HCT116 (cell line): ENCODE measurements around the gene SPRED2. TPM values are rescaled to one million over a fixed set of nuclear protein-coding genes. Genes with fewer than 3 reads are reported as not detected.

Experiments used
- ATAC-seq: fragments of 200-7000 bp; cut with Tn5 transposase; 2 replicates; pipeline ENCODE4 v1.9.1; 2020; ENCODE audit warnings: mild to moderate bottlenecking, moderate library complexity
- BruUV-seq: library from RNA; stranded (reverse); fragments of 400-500 nt; replicated peaks from 2 replicates; lab custom pipeline; 2021; lab: Mats Ljungman, UMichigan
- CTCF ChIA-PET: fragments of 300-600 bp; sonication (Branson Sonifier 250); formaldehyde crosslinking; loops from one replicate; lab custom pipeline; 2021; ENCODE audit warnings: antibody characterized with exemption; lab: Charles Lee
- POLR2A ChIA-PET: fragments of 300-600, 350-600 bp; sonication (Branson Sonifier 250); formaldehyde crosslinking; loops from one replicate; lab custom pipeline; 2021; ENCODE audit warnings: antibody characterized with exemption; lab: Charles Lee
- RAD21 ChIA-PET, 2 experiments: fragments of 300-600 bp; sonication (Branson Sonifier 250); formaldehyde crosslinking; loops; one replicate each; lab custom pipeline; 2023; ENCODE audit warnings: low total read pairs in 2 of 2; ENCODE audit not compliant: uncharacterized antibody in 2 of 2, unreplicated experiment in 2 of 2, low non-redundant PET in 1 of 2; lab: Charles Lee
- DNase-seq: peaks from one replicate; pipeline ENCODE4 v3.0.0-alpha.2; 2010; ENCODE audit warnings: low read depth, low spot score
- H2AFZ ChIP-seq: fragments of 200-600 bp; shearing (Covaris generic), sonication (generic); 2 replicates; pipeline ENCODE4 v1.6.1; 2017; ENCODE audit warnings: low read depth, mixed run types, mixed read lengths, antibody characterized with exemption, low read length; ENCODE audit not compliant: poor library complexity, severe bottlenecking
- H3K27ac ChIP-seq: 2 replicates; pipeline ENCODE4 v1.5.1; 2012; ENCODE audit warnings: low read depth, low read length
- H3K27me3 ChIP-seq: fragments of 200-600 bp; sonication (generic); 2 replicates; pipeline ENCODE4 v1.6.1; 2016; ENCODE audit warnings: mixed run types, low read length, mixed read lengths; ENCODE audit not compliant: insufficient read depth
- H3K36me3 ChIP-seq, 2 experiments: fragments of 200-500 bp in 1 of 2; fragments of 200-600 bp in 1 of 2; sonication (Bioruptor generic) in 1 of 2; sonication (generic) in 1 of 2; 2 replicates each; pipeline versions ENCODE4 v1.5.1 to v1.6.1; 2014 to 2016; ENCODE audit warnings: low read length in 2 of 2, inconsistent platforms in 1 of 2, mixed read lengths in 1 of 2, mixed run types in 1 of 2; ENCODE audit not compliant: insufficient read depth in 2 of 2, control insufficient read depth in 1 of 2
- H3K4me1 ChIP-seq, 2 experiments: fragments of 200-600 bp in 1 of 2; sonication (generic) in 1 of 2; 2 replicates each; pipeline versions ENCODE4 v1.5.1 to v1.6.1; 2012 to 2017; ENCODE audit warnings: low read length in 2 of 2, inconsistent platforms in 1 of 2, mild to moderate bottlenecking in 1 of 2, mixed read lengths in 1 of 2, mixed run types in 1 of 2, moderate library complexity in 1 of 2; ENCODE audit not compliant: insufficient read depth in 2 of 2, control insufficient read depth in 1 of 2
- H3K4me2 ChIP-seq: fragments of 200-600 bp; sonication (generic); 2 replicates; pipeline ENCODE4 v1.6.1; 2017; ENCODE audit warnings: mixed run types, low read length, mixed read lengths
- H3K4me3 ChIP-seq, 2 experiments: fragments of 200-600 bp in 1 of 2; sonication (generic) in 1 of 2; replicated peaks in 1 of 2; 2 replicates each; pipeline ENCODE4 v1.5.1; 2011 to 2016; ENCODE audit warnings: low read length in 2 of 2, control low read depth in 1 of 2, low read depth in 1 of 2, mild to moderate bottlenecking in 1 of 2, mixed read lengths in 1 of 2, mixed run types in 1 of 2
- H3K79me2 ChIP-seq: fragments of 200-600 bp; sonication (generic); 2 replicates; pipeline ENCODE4 v1.6.1; 2017; ENCODE audit warnings: mild to moderate bottlenecking, mixed run types, low read length, moderate library complexity, mixed read lengths; ENCODE audit not compliant: insufficient read depth
- H3K9ac ChIP-seq: fragments of 200-600 bp; sonication (generic); 2 replicates; pipeline ENCODE4 v1.6.1; 2016; ENCODE audit warnings: low read length, mixed read lengths
- H3K9me2 ChIP-seq: fragments of 200-600 bp; sonication (generic), shearing (Covaris generic); 2 replicates; pipeline ENCODE4 v1.6.1; 2017; ENCODE audit warnings: mixed run types, mild to moderate bottlenecking, moderate library complexity; ENCODE audit not compliant: insufficient read depth
- H3K9me3 ChIP-seq, 2 experiments: fragments of 200-500 bp in 1 of 2; fragments of 200-600 bp in 1 of 2; sonication (Bioruptor generic) in 1 of 2; sonication (generic) in 1 of 2; 2 replicates each; pipeline ENCODE4 v1.6.1; 2014 to 2017; ENCODE audit warnings: low read length in 2 of 2, mixed read lengths in 2 of 2, inconsistent platforms in 1 of 2, low read depth in 1 of 2, mild to moderate bottlenecking in 1 of 2, mixed run types in 1 of 2, moderate library complexity in 1 of 2; ENCODE audit not compliant: control insufficient read depth in 1 of 2, insufficient read depth in 1 of 2
- H4K20me1 ChIP-seq: fragments of 200-600 bp; sonication (generic), shearing (Covaris generic); 2 replicates; pipeline ENCODE4 v1.6.1; 2017; ENCODE audit warnings: mixed run types, mild to moderate bottlenecking, moderate library complexity; ENCODE audit not compliant: insufficient read depth
- ATF3 ChIP-seq: IDR thresholded peaks from 2 replicates; pipeline ENCODE4 v1.6.1; 2012
- CBX3 ChIP-seq: IDR thresholded peaks from 2 replicates; pipeline ENCODE4 v1.6.1; 2012; ENCODE audit warnings: low read depth
- CEBPB ChIP-seq: IDR thresholded peaks from 2 replicates; pipeline ENCODE4 v1.6.1; 2012; ENCODE audit warnings: low read depth
- EGR1 ChIP-seq: IDR thresholded peaks from 2 replicates; pipeline ENCODE4 v1.6.1; 2012; ENCODE audit warnings: low read depth
- ELF1 ChIP-seq: IDR thresholded peaks from 2 replicates; pipeline ENCODE4 v1.6.1; 2012; ENCODE audit warnings: low read depth, borderline replicate concordance
- EZH2 ChIP-seq: fragments of 200-600 bp; sonication (generic); IDR thresholded peaks from 2 replicates; pipeline ENCODE4 v1.6.1; 2017; ENCODE audit warnings: antibody characterized with exemption, mixed run types
- EZH2phosphoT487 ChIP-seq: fragments of 200-600 bp; IDR thresholded peaks from 2 replicates; pipeline ENCODE4 v1.6.1; 2018; ENCODE audit warnings: antibody characterized with exemption, borderline replicate concordance
- FOSL1 ChIP-seq: IDR thresholded peaks from 2 replicates; pipeline ENCODE4 v1.6.1; 2012; ENCODE audit warnings: low read depth
- JUND ChIP-seq: IDR thresholded peaks from 2 replicates; pipeline ENCODE4 v1.6.1; 2012
- POLR2A ChIP-seq: IDR thresholded peaks from 2 replicates; pipeline ENCODE4 v1.7.0; 2011; ENCODE audit warnings: borderline replicate concordance; ENCODE audit not compliant: insufficient read depth, insufficient read length; ENCODE audit errors: extremely low read depth
- POLR2AphosphoS5 ChIP-seq: IDR thresholded peaks from 2 replicates; pipeline ENCODE4 v1.6.1; 2011; ENCODE audit warnings: mild to moderate bottlenecking, low read depth, low read length, moderate library complexity
- RAD21 ChIP-seq: IDR thresholded peaks from 2 replicates; pipeline ENCODE4 v1.6.1; 2012; ENCODE audit warnings: low read depth, mild to moderate bottlenecking
- REST ChIP-seq: IDR thresholded peaks from 2 replicates; pipeline ENCODE4 v1.6.1; 2012; ENCODE audit warnings: low read depth
- SIN3A ChIP-seq: IDR thresholded peaks from 2 replicates; pipeline ENCODE4 v1.6.1; 2012; ENCODE audit warnings: low read depth
- SP1 ChIP-seq: IDR thresholded peaks from 2 replicates; pipeline ENCODE4 v1.6.1; 2012; ENCODE audit warnings: low read depth
- TCF7L2 ChIP-seq: IDR thresholded peaks from 2 replicates; pipeline ENCODE4 v1.7.0; 2011; ENCODE audit warnings: borderline replicate concordance, inconsistent platforms; ENCODE audit not compliant: insufficient read depth, insufficient read length; ENCODE audit errors: extremely low read depth
- ZFX ChIP-seq: fragments of 450-650 bp; IDR thresholded peaks from 2 replicates; pipeline ENCODE4 v1.6.1; 2017
- ZNF274 ChIP-seq: fragments of 200-500 bp; sonication (Bioruptor generic); IDR thresholded peaks from 2 replicates; pipeline ENCODE4 v1.6.1; 2014; ENCODE audit warnings: mild to moderate bottlenecking, low read depth, low read length, inconsistent platforms
- intact Hi-C: fragments of 100-400 bp; cut with micrococcal nuclease; formaldehyde crosslinking; loops from 2 replicates; pipeline ENCODE4 v1.10.0; 2022
- total RNA-seq: library from RNA; stranded (reverse); gene quantifications from one replicate; pipeline ENCODE4 v1.2.1, GENCODE V29; 2021; ENCODE audit not compliant: unreplicated experiment
- TF ChIP-seq, protein P1 (sequence below): IDR thresholded peaks from 2 replicates; pipeline ENCODE4 v1.6.1; 2012

Gene SPRED2
- total RNA-seq, 1 experiment from 2014 or later, result 62.6 TPM

- H3K9ac ChIP-seq, result no peak overlapping the region
- DNase-seq (no peak), ATAC-seq (no peak)
- H2AFZ ChIP-seq, result no peak overlapping the region
- no peaks in the 10 kb centered on the region for H3K36me3 ChIP-seq
- peaks cover 47 to 67% of the 10 kb centered on the region in 2 experiments for H3K4me1 ChIP-seq
- intact Hi-C loops, result no loop called here
- peaks cover 16% of the 10 kb centered on the region; the same call in 1 of the 2 replicates for H4K20me1 ChIP-seq
- CTCF ChIA-PET, result no interaction called here
- H3K79me2 ChIP-seq, result peaks cover 96% of the 10 kb centered on the region
- POLR2A ChIA-PET, result no interaction called here
- TF ChIP-seq ATF3 (no peak), CEBPB (no peak)
- H3K9me3 ChIP-seq, result no peaks in the 10 kb centered on the region
- no peak overlapping the region for H3K27ac ChIP-seq
- RAD21 ChIA-PET, result no interaction called here
- H3K9me2 ChIP-seq, result no peaks in the 10 kb centered on the region
- no TSS peak for BruUV-seq
- no peak overlapping the region for H3K4me3 ChIP-seq
- no peaks in the 10 kb centered on the region for H3K27me3 ChIP-seq
- no peak overlapping the region for H3K4me2 ChIP-seq
Observed at GRCh38 chr2:65409045-65409444, 23.4 kb downstream of the SPRED2 start.

GRCh38 chr2:65407240-65407639 lies 25.2 kb downstream of the SPRED2 start:
- no TSS peak for BruUV-seq
- H3K79me2 ChIP-seq, result peaks cover 96% of the 10 kb centered on the region
- H3K4me2 ChIP-seq, result peak overlapping the region; percentile 24; the same call in 1 of the 2 replicates
- no peaks in the 10 kb centered on the region for H3K36me3 ChIP-seq
- H2AFZ ChIP-seq, result no peak overlapping the region
- CTCF ChIA-PET, result no interaction called here
- ATAC-seq (no peak), DNase-seq (no peak)
- H3K9me2 ChIP-seq, result no peaks in the 10 kb centered on the region
- no peaks in the 10 kb centered on the region for H3K27me3 ChIP-seq
- peaks cover 37 to 49% of the 10 kb centered on the region in 2 experiments for H3K4me1 ChIP-seq
- no peak overlapping the region for H3K9ac ChIP-seq
- H3K27ac ChIP-seq, result no peak overlapping the region; the same call in 1 of the 2 replicates
- RAD21 ChIA-PET, result no interaction called here
- H3K9me3 ChIP-seq, result no peaks in the 10 kb centered on the region
- POLR2A ChIA-PET, result interaction anchor here (0.5 to 0.7 kb wide), 2 partner anchors 17 to 277 kb away, joined by 3 read pairs; partner anchors contain the start of gene RAB1A
- H3K4me3 ChIP-seq, result no peak overlapping the region
- intact Hi-C loops, result no loop called here
- H4K20me1 ChIP-seq, result peaks cover 23% of the 10 kb centered on the region; the same call in 1 of the 2 replicates
- no peak for TF ChIP-seq ZFX
- no peak for TF ChIP-seq SP1
- TF ChIP-seq EGR1, result no peak
- no peak for TF ChIP-seq POLR2AphosphoS5
- no peak for TF ChIP-seq JUND
- no peak for TF ChIP-seq CBX3
- TF ChIP-seq, protein P1, sequence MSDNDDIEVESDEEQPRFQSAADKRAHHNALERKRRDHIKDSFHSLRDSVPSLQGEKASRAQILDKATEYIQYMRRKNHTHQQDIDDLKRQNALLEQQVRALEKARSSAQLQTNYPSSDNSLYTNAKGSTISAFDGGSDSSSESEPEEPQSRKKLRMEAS, result no peak
- TF ChIP-seq TCF7L2, result no peak
- TF ChIP-seq EZH2, result no peak
- TF ChIP-seq SIN3A, result no peak
- no peak for TF ChIP-seq ZNF274
- no peak for TF ChIP-seq POLR2A
- TF ChIP-seq FOSL1, result no peak
- no peak for TF ChIP-seq REST
- no peak for TF ChIP-seq EZH2phosphoT487
- TF ChIP-seq ATF3, result no peak
- no peak for TF ChIP-seq RAD21
- TF ChIP-seq ELF1, result no peak
- TF ChIP-seq, all 23 proteins: peak for 0
